ENCODE results near the gene CPZ.

DNA sequence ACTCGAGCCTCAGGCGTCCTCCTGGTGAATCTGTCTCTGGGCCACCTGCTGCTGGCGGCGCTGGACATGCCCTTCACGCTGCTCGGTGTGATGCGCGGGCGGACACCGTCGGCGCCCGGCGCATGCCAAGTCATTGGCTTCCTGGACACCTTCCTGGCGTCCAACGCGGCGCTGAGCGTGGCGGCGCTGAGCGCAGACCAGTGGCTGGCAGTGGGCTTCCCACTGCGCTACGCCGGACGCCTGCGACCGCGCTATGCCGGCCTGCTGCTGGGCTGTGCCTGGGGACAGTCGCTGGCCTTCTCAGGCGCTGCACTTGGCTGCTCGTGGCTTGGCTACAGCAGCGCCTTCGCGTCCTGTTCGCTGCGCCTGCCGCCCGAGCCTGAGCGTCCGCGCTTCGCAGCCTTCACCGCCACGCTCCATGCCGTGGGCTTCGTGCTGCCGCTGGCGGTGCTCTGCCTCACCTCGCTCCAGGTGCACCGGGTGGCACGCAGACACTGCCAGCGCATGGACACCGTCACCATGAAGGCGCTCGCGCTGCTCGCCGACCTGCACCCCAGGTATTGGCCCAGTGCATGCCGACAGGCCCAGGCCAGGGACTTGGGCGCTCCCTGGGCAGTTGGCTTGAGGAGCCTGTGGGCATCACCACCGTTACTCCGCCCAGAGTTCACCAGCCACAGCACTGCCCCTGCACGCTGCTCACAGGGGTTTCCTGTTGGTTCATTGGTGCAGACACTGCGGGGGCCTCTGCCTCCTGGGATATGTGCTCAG is 11.3 kb upstream of the CPZ start:
- TF ChIP-seq, protein P1, sequence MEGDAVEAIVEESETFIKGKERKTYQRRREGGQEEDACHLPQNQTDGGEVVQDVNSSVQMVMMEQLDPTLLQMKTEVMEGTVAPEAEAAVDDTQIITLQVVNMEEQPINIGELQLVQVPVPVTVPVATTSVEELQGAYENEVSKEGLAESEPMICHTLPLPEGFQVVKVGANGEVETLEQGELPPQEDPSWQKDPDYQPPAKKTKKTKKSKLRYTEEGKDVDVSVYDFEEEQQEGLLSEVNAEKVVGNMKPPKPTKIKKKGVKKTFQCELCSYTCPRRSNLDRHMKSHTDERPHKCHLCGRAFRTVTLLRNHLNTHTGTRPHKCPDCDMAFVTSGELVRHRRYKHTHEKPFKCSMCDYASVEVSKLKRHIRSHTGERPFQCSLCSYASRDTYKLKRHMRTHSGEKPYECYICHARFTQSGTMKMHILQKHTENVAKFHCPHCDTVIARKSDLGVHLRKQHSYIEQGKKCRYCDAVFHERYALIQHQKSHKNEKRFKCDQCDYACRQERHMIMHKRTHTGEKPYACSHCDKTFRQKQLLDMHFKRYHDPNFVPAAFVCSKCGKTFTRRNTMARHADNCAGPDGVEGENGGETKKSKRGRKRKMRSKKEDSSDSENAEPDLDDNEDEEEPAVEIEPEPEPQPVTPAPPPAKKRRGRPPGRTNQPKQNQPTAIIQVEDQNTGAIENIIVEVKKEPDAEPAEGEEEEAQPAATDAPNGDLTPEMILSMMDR (IDR thresholded peaks at IDR 0.05) = no peak
- no peak for TF ChIP-seq POLR2A (IDR thresholded peaks at IDR 0.05)

Data from adrenal gland (tissue), 5 donors.